GM19328 (cell line): ENCODE measurements around the gene BIN2.
"Not testable (repeated sequence)": the region's sequence is repeated elsewhere in the genome, so short reads cannot be mapped to it uniquely, and the experiment has no call there.

Source experiments
- ATAC-seq: cut with Tn5 transposase; IDR thresholded peaks from one replicate; pipeline ENCODE4 v1.9.1; 2021; ENCODE audit warnings: mild to moderate bottlenecking, moderate library complexity; ENCODE audit not compliant: unreplicated experiment

BIN2 gene

GRCh38 chr12:51346581-51346980 is 22.6 kb upstream of the BIN2 start, which contains the start of gene CELA1:
Gene CELA1, minus strand, starts transcription at chr12:51346679. Its CDS starts 41 bp downstream, at chr12:51346638.
- ATAC-seq: no peak

GRCh38 chr12:51345681-51346080 is 21.7 kb upstream of the BIN2 start:
- no peak for ATAC-seq

- ATAC-seq: no peak
These were observed 19.2 kb upstream of the BIN2 start for GRCh38 chr12:51343201-51343600.

GRCh38 chr12:51342416-51342815 is 18.4 kb upstream of the BIN2 start:
- no peak for ATAC-seq

GRCh38 chr12:51341251-51342007 is 17.5 kb upstream of the BIN2 start:
- ATAC-seq: no peak

DNA sequence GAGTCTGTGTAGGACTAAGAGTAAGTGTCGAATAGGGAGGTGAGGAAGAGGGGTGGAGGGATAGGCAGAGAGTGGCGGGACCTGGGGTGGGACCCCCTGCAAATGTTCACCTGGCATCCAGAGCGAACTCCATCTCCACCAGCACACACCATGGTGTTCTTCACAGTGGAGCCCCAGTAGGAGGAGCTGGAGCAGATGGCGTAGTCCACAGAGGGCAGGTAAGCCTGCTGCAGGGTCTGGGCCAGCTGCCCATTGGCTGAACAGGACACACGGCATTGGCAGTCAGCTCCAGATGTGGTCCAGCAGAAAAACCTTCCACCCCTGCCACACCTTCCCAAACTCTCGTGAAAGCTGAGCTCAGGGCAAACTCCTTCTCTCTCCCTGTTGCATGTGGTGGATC is 15.8 kb upstream of the BIN2 start:
- ATAC-seq: no peak

- ATAC-seq: not testable (repeated sequence)
These were observed 13.4 kb upstream of the BIN2 start for GRCh38 chr12:51337336-51337735.

DNA sequence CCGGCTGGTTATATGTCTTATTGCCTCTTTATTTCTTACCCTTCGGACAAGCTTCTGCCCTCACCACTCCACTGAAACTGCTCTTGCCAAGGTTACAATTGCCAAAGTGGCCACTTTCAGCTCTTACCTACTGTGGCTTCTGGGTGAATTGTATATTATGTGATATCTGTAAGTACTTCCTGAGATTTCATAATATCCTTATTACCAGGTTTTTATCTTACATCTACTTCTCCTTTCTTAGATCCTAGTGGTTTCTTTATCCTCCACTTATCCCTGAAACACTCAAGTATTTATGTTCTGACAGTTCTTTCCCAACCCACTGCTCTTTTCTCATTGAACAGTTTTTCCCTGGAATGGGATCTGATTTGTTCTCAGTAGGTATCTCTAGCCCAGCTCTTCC is 12.0 kb upstream of the BIN2 start:
- no peak for ATAC-seq

DNA sequence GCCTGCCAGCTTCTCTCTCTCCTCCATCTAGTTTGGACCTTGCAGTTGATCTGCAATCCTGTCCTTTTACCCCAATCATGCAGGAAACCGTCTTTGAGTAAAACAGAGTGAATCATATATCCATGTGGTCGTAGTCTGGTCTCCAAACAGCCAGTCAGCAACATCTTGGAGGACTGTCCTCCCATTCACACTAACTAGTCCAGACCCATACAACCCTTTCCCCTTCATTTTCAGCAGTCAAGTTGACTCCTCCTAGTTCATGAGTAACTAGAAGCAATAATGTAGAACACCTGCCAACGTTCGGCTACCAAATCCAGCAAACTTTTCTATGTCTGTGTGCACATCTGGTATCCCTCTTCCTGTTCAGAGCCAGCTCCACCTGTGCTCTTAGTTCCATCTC is 10.8 kb upstream of the BIN2 start:
- no peak for ATAC-seq

DNA sequence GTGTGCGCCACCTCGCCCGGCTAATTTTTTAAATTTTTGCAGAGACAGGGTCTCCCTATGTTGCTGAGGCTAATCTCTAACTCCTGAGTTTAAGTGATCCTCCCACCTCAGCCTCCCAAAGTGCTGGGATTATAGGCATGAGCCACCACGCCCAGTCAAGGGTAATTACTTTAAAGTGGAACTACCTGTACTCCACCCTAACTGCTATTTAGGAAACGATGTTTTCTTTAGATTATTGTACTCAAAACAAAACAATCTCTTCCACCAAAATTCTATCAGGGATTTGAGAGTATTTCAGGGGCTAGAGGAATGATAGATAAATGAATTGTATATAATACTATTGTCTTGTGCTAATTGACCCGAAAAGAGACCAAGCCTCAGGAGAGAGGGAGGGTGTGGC is 9.6 kb upstream of the BIN2 start:
- no peak for ATAC-seq

- ATAC-seq: no peak
These were observed 6.2 kb upstream of the BIN2 start for GRCh38 chr12:51330186-51330585.

- no peak for ATAC-seq
These were observed 5.8 kb upstream of the BIN2 start for GRCh38 chr12:51329742-51330141.

DNA sequence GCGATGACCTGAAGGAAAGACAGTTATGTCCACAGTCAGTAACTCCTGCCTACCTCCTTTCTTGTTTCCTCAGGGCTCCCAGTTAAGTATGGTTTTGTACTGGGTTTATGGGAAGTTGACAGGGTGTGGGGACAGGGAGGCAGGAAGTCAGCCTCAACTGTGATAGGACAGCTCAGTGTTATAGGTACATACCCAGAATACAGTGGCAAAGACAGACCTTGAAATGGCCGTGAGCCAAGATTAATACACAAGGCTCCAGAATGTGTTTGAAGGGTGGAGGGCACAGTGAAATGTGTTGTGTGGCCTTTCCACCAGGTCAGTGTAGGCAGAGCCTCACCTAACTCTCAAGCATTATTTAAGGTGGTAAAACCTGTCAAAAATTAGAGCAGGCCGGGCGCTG is 4.6 kb upstream of the BIN2 start:
- ATAC-seq: no peak

- peak; percentile 38 for ATAC-seq
These were observed 2.9 kb upstream of the BIN2 start for GRCh38 chr12:51326698-51327439.

- ATAC-seq: no peak
These were observed 979 bp upstream of the BIN2 start for GRCh38 chr12:51324953-51325352.

DNA sequence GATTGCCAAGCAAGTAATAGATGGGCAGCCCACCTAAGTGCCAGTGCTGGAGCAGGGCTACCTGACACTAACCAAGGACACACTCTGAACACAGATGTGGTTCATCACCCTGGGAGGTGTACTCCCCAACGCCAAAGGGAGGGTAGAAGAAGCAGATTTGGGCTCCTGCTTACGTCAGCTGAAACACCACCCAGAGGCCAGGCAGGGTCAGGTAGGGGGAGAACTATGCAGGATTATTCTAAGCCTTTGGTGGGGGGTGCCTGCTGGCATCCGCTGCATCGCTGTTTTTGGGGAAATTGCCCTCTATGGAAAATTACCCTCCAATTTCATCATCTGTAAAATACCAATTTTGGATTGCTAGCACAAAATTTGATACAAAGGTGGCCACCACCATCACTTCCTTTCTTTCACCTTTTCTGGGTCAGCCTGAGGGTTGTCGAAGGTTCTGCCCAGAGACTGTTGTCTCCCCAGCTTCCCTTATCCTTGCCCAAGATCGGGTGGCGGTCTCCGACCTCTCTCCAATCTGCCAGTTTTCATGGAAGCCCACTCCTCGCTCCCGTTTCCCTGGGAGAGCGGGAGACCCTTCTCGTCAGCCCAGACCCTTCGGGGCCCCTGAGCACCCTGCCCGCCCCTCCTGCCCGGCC is 535 bp downstream of the BIN2 start:
- ATAC-seq: no peak

GRCh38 chr12:51322452-51322851 is 1.5 kb downstream of the BIN2 start:
- no peak for ATAC-seq

DNA sequence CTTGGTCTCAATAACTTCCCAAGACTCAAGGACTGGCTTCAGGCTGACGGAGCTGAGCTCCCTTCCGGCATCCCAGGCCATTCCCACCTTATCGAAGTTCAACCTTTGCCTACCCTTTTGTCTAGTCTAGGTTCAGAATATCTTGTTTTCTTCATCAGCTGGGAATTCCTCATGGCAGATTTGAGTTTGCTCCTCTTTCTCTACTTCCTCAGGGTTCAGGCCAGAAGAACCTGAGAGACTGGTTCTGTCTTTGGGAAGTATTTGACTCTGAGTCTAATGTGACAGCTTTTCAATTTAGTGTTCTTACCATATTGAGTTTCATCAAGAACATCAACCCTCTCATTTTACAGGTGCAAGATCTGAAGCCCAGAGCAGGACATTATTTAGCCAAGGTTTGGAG is 2.1 kb downstream of the BIN2 start:
- no peak for ATAC-seq

DNA sequence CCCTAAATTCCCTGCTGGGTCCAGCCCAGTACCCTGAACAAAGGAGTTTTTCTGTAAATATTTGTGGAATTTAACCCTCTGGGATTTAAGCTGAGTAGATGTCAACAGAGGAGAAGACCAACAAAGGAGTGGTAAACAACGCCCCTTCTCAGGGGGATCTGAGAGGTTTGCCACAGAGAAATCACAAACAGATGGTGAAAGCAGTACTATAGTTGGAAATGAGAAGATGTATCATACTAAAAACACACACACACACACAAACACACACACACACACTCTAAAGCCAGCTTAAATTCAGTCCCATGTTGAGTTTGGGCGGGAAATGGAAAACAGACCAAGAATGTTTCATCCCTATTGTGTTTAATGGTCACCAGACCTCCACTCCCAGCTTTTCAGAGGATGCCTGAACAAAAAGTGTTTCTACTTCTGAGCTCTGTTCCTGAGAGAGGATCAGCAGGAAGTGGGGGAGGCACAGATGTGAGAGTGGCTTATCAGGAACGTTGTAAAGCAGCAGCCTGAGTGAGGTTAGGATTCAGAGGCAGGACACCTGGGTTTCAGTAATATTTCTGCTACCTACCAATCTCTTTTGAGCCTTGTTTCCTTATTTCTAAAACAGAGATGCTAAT is 3.2 kb downstream of the BIN2 start:
- ATAC-seq: no peak

GRCh38 chr12:51320311-51320694 is 3.7 kb downstream of the BIN2 start:
- ATAC-seq: no peak

DNA sequence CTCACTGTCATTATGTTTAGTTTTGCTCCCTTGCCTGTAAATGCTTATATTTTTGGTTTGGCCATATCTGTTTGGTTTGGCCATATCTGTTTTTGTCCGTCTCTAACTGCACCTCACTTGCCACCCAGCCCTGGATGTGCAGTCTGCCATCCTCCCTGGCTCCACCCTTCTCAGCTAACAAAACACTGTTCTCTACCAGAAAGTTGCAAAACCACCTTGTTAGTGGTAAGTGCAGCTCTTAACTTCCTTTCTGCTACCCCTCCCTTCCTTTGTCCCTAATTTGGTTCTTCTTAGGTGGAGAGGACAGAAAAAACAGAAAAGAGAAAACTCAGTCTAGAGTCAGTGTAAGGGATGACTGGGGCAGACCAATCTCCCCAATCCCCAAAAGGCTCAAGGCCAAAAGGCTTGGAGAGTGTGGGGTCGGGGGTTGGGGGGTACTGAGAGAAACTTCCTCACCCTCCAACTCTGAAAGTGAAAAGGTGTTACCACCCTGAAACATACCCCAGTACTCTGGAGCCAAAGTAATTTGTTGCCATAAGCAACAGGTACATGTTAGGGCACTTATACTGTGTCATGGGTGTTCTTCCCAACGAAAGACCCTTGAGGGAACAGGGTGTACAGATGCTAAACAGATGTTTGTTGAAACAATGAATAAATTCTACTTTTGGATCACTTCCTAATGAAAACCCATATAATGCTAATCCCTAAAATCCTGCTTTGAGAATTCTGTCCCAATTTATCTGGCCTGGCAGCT is 5.0 kb downstream of the BIN2 start:
- ATAC-seq: no peak
